GM12891 (cell line): ENCODE results near the gene HEATR1.

Experiments
- DNase-seq: peaks from one replicate; pipeline ENCODE4 v3.0.0; 2011; ENCODE audit warnings: low spot score; ENCODE audit not compliant: insufficient read length
- FAIRE-seq: peaks from 2 replicates; lab custom pipeline; 2011; peaks lifted over from hg19 to GRCh38; lab: Jason Lieb, UNC
- PAX5 ChIP-seq: IDR thresholded peaks from 2 replicates; pipeline ENCODE4 v1.6.1; 2011; ENCODE audit warnings: low read length, moderate library complexity, mild to moderate bottlenecking; ENCODE audit not compliant: insufficient read depth, severe bottlenecking
- POLR2A ChIP-seq: IDR thresholded peaks from 2 replicates; pipeline ENCODE4 v1.6.1; 2011; ENCODE audit warnings: low read depth, low read length, control low read depth
- POLR2AphosphoS5 ChIP-seq: IDR thresholded peaks from 2 replicates; pipeline ENCODE4 v1.6.1; 2011; ENCODE audit warnings: low read depth, low read length, control low read depth
- POU2F2 ChIP-seq: IDR thresholded peaks from 2 replicates; pipeline ENCODE4 v1.6.1; 2011; ENCODE audit warnings: low read depth, mild to moderate bottlenecking, control low read depth, low read length, moderate library complexity
- SPI1 ChIP-seq: IDR thresholded peaks from 2 replicates; pipeline ENCODE4 v1.6.1; 2011; ENCODE audit warnings: low read depth, low read length, control low read depth
- TAF1 ChIP-seq: IDR thresholded peaks from 2 replicates; pipeline ENCODE4 v1.6.1; 2011; ENCODE audit warnings: low read depth, low read length, control low read depth

HEATR1 gene

DNA sequence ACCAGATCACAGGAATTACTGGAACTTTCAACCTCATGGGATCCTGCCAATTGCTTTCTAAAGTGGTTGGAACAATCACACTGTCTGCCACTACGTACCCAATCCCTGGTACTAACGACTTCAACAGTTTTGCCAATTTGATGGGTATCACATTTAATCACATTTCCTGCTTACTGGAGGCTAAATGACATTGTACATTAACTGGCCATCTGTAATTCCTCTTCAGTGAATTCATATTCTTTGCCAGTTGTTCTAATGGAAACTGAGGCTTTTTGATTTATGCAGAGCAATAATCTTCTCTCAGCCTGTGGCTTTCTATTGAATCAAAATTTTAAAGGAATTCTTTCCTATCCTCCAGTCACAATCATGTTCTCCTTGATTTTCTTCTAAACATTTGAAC is 42.3 kb downstream of the HEATR1 start:
- no peak for DNase-seq
- FAIRE-seq, result no peak
- no peak for TF ChIP-seq TAF1
- no peak for TF ChIP-seq SPI1
- TF ChIP-seq POLR2AphosphoS5, result no peak
- TF ChIP-seq PAX5, result no peak

DNA sequence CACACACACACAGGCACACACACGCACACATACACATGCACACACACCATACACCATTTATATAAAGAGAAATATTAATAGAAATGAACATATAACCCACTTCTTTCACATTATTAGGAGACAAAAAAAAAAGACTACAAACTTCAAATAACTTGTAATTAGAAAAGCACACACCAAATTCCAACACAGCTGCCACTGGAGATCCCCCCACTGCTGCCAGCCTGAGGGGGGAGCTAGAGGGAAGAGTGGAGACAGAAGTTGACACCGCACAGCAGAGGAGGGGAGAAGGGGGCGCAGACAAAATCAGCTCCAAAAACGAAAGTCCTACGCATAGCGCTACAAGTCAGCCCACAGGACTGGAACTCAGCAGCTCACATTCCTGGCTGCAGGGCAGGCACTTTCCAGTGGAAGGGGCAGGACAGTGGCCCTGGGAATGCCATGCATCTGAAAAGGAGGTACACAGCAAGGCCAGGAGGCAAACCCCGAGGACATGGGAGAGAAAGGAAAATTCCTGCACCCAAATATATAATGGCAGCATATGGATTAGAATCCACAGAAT is 44.0 kb downstream of the HEATR1 start:
- DNase-seq, result no peak
- TF ChIP-seq POLR2AphosphoS5, result no peak
- TF ChIP-seq PAX5, result no peak
- no peak for TF ChIP-seq SPI1
- TF ChIP-seq TAF1, result no peak
- FAIRE-seq, result no peak

DNA sequence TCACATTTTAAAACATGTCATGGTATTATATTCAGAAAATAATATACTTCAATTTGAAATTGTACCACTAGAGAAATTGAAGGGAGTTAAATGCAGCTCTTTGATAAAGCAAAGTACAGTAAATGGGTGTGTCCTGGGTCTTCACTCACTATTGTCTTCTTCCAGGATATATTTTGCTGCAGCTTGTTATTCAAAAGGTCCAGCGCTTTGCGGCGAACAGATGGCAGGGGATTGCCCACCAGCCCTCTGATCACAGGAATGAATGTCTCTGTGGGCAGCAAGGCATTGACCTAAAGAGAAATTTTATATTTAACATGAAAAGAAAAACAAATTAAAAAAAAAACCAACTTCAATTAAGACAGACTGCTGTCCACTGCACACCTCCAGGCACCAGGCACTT is 45.5 kb downstream of the HEATR1 start:
- no peak for DNase-seq
- no peak for FAIRE-seq
- TF ChIP-seq POLR2A (no peak), TAF1 (no peak), SPI1 (no peak), POU2F2 (no peak), POLR2AphosphoS5 (no peak), PAX5 (no peak)

DNA sequence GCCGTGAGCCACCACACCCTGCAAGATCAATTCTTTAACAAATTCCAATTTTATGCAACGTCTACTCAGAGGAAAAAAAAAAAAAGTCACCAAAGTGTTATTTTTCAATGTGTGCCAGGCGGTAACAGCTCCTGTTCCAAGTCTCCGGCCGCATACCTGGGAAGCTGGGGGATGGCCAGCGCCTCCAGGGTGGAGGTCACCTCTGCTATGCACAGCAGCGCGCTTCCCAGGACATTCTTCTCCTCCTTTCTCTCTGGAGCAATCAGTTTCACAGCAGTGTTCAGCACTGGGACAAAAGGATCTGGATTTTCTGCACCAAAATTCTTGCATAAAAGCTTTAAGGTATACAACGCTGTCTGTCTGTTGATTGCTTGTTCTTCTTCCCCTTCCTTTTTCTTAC is 46.2 kb downstream of the HEATR1 start:
- TF ChIP-seq POLR2A (no peak), TAF1 (no peak), POLR2AphosphoS5 (no peak), SPI1 (no peak), PAX5 (no peak), POU2F2 (no peak)
- FAIRE-seq (no peak), DNase-seq (no peak)

DNA sequence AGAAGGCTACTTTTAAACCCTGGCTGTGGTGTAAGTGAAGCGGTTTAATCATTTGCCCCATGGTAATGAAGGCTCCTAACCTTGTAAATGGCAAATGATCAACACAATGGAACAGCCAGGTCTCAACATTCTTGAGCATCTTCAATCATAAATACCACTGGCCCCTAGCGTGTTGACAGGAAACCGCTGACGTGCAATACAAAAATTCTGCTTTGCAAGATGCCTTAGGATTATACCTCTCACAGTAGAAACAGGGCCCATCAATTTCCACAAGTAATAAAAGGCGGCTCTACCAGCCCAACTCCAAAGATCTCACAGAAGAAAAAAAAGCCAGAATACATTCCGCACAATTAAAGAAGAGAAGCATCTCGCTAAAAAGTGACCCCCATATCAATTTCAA is 47.7 kb downstream of the HEATR1 start:
- FAIRE-seq, result no peak
- DNase-seq, result no peak
- TF ChIP-seq POLR2A (no peak), POLR2AphosphoS5 (no peak), POU2F2 (no peak), PAX5 (no peak), TAF1 (no peak), SPI1 (no peak)

DNA sequence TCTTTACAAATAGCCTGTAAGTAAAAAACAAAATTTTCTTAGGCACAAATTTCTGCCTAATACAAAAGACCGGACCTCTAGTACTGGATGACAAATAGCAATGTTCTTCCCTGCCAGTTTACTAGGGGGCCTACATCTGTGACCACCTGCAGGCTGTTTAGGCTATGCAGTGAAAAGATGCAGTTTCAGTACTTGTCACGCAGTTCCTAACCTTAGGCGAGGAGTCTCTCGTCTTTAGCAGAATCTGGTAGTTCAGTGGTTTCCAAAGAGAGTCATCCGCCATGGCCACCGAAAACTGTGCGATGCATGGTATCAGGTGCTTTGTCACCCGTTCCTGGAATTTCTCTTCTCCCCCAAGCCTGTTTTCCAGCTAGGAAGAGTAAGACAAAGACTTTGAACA is 50.9 kb downstream of the HEATR1 start:
- DNase-seq, result no peak
- no peak for FAIRE-seq
- TF ChIP-seq TAF1, result no peak
- TF ChIP-seq POU2F2, result no peak
- no peak for TF ChIP-seq PAX5
- no peak for TF ChIP-seq POLR2AphosphoS5
- no peak for TF ChIP-seq POLR2A
- no peak for TF ChIP-seq SPI1

DNA sequence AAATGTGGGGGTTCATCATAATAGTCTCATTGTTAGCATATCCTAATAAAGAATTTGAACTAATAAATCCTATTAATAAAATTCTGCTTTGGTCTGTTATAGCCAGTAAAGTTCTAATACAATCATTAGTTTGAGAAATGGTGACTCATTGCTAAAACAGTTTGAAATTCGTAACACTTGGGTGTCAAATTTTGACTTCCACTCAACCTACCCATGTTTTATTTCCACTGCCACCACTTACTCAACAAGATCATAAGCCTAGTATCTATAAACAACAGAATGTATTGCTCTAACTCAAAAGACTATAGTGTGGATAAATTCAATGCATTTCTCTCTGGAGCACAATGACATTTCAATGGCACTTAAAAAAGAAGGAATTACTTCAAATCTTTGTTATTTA is 51.4 kb downstream of the HEATR1 start:
- no peak for TF ChIP-seq PAX5
- no peak for DNase-seq
- no peak for FAIRE-seq

DNA sequence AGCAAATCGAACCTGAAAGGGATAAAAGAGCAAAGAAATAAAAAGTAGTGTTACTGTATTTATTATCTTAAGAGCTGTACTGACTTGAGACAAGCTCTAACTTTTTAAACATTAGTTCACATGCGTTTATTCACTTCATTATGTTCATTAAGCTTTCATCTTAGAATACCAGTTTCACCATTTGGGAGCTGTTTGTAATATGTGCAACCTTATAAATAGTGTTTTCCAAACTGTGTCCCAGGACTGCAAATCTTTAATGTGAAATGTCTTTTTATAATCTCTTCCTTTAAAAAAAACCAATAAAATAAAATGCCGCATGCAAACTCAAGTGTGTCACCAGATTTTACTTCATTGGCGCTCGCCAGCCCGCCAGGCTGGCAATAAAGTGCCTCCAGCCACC is 52.2 kb downstream of the HEATR1 start:
- TF ChIP-seq PAX5 (no peak), POLR2A (no peak), SPI1 (no peak), TAF1 (no peak), POU2F2 (no peak), POLR2AphosphoS5 (no peak)
- no peak for DNase-seq
- no peak for FAIRE-seq

DNA sequence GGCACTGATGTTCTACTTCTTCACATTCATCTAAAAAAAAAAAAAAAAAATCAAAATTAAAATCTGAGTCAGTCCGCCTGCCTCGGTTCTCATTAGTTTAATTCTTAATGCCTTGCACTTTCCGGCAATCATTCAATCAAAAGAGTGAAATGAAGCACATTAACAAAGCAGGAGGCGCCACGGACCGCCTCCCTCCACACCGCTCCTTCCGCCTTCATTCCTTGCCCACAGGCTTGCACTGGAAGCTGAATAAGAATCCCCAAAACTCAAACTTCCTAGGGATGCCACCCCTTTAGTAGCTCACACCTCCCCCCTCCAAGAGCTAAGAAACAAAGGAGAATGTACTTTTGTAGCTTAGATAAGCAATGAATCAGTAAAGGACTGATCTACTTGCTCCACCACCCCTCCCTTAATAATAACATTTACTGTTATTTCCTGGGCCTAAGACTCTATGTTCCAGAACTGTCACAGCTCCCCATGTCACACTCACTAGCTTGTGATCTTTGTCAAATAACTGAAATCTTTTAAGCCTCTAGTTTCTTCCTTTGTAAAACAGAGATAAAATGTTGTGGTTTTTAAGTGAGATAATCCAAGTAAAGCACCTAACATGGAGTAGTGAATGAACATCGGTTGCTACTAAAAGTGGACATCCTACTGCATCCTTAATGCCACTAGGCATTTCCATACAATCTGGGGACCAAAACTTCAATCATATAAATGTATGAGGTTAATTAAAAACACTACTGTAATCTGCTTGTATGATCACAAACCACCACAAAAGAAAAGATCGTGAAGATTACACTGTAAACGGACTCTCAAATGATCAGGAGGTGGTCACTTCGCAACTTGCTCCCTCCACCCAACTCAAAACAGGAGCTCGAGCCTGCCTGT is 53.1 kb downstream of the HEATR1 start:
- DNase-seq, result no peak
- FAIRE-seq, result no peak
- TF ChIP-seq PAX5, result no peak
- TF ChIP-seq POLR2AphosphoS5, result no peak
- TF ChIP-seq POU2F2, result no peak

DNA sequence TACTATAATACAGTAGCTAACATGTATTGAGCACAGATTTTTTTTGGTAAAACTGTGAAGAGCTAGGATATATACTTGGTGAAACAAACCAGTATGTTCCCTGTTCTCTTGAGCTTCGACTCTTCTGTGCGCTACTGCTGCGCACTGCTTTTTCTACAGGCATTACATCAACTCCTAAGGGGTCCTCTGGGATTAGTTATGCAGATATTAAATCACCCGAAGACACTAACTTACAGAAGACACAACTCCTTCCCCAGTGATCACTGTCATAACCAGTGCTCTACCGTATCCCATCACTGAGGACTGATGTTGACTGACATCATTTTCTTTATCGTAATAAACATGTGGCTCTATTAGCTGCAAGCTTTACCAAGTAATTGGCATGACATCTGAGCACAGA is 55.9 kb downstream of the HEATR1 start:
- no peak for FAIRE-seq

More for the DNA sequence above, 55.9 kb downstream of the HEATR1 start:
- no peak for DNase-seq
- TF ChIP-seq TAF1 (no peak), POLR2AphosphoS5 (no peak), SPI1 (no peak), POLR2A (no peak), PAX5 (no peak), POU2F2 (no peak)
